NK-92 treated with Interleukin-12 subunit alpha and Interleukin-12 subunit beta, amount 100 ng/mL, for 24 hours (cell line): Measurements from ENCODE around the gene FAM117B.

Source experiments
- DNase-seq: peaks from one replicate; lab custom pipeline; 2025; lab: John Stamatoyannopoulos, UW

The FAM117B gene

GRCh38 chr2:202814226-202814625, 179.5 kb downstream of the FAM117B start:
- no peak for DNase-seq

- DNase-seq: no peak
Observed at GRCh38 chr2:202815548-202816360, 181.0 kb downstream of the FAM117B start.

DNA sequence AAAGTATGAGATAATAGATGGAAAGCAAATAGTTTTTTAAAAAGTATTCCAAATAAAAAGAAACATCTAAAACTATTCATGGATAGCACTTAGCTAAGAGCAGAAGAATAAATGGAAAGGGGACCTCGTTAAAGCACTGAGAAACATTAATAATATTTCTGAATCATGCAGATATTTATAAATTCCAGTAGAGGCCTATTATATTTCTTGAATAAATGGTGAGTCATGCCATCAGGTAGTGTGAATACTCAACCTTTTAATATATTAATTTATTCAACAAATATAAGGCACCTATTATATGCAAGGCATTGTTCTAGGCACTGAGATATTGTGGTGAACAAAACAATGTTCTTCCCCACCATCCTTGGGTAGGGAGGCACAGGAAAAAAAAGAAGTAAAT, 183.0 kb downstream of the FAM117B start:
- DNase-seq: no peak

DNA sequence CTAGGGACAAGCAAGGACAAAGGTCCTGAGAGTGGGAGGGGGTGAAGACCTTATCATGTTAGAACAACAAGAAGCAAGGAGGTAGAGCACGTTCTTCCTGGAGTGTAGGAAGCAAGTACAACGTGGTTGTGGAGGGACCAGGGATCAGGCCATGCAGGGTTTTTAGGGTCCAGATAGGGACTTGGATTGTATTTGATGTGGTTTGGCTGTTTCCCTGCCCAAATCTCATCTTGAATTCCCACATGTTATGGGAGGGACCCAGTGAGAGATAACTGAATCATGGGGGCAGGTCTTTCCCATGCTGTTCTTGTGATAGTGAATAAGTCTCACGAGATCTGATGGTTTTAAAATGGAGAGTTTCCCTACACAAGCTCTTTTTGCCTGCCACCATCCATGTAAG, 183.6 kb downstream of the FAM117B start:
- no peak for DNase-seq
